Epithelial cell of alveolus of lung (primary cell): Measurements from ENCODE around the gene SLFN5. TPM values are rescaled to one million over a fixed set of nuclear protein-coding genes. Genes with fewer than 3 reads are reported as not detected.

Experiments
- total RNA-seq: library from RNA; depleted of rRNA; stranded (reverse); fragments of >200 nt; gene quantifications from 2 replicates; pipeline ENCODE4 v1.2.1, GENCODE V29; 2015

SLFN5 gene
- total RNA-seq: 42.8 and 49.8 TPM in 2 replicates

GRCh38 chr17:35242805-35243560, at the start of gene SLFN5:
SLFN5 (plus strand) TSS chr17:35243072; CDS start chr17:35258691, 15,619 bp downstream.

GRCh38 chr17:35194001-35194400, 48.9 kb upstream of the SLFN5 start, which contains the start of gene SLC35G3:
SLC35G3 (minus strand) TSS chr17:35194393; CDS start chr17:35194307, 86 bp downstream.

Other genes with a start within 250 kb of the SLFN5 start
- 15.3 and 15.5 TPM in 2 replicates for gene RFFL, start 179.4 kb upstream of the SLFN5 start, total RNA-seq
- 9.7 and 15.7 TPM in 2 replicates for gene RAD51D, start 123.2 kb upstream of the SLFN5 start, total RNA-seq
- not detected in 2 replicates for gene FNDC8, start 121.5 kb upstream of the SLFN5 start, total RNA-seq
- gene NLE1, start 100.8 kb upstream of the SLFN5 start, total RNA-seq: 17.6 and 39.0 TPM in 2 replicates
- 0.96 TPM in 1 of 2 replicates, not detected in the other for gene UNC45B, start 95.3 kb upstream of the SLFN5 start, total RNA-seq
- not detected in 2 replicates for gene SLC35G3, start 48.7 kb upstream of the SLFN5 start, total RNA-seq
- gene SLFN11, start 130.5 kb downstream of the SLFN5 start, total RNA-seq: 36.2 and 64.8 TPM in 2 replicates
- gene SLFN12, start 189.4 kb downstream of the SLFN5 start, total RNA-seq: 13.7 and 14.8 TPM in 2 replicates
- gene SLFN13, start 205.7 kb downstream of the SLFN5 start, total RNA-seq: 1.8 and 2.6 TPM in 2 replicates